NK-92 (cell line): Measurements from ENCODE around the gene ZBTB9.

Experiments used
- DNase-seq: peaks from one replicate; lab custom pipeline; 2025; ENCODE audit not compliant: unreplicated experiment; lab: John Stamatoyannopoulos, UW

Gene ZBTB9

GRCh38 chr6:33432546-33432945 is 21.8 kb upstream of the ZBTB9 start:
- DNase-seq: no peak

- DNase-seq: no peak
Measured at GRCh38 chr6:33433001-33433543, 21.3 kb upstream of the ZBTB9 start.

GRCh38 chr6:33433544-33434191 is 20.7 kb upstream of the ZBTB9 start:
- DNase-seq: no peak

- DNase-seq: no peak
Measured at GRCh38 chr6:33434961-33435360, 19.4 kb upstream of the ZBTB9 start.

- no peak for DNase-seq
Measured at GRCh38 chr6:33437666-33438065, 16.7 kb upstream of the ZBTB9 start.

GRCh38 chr6:33438978-33439594 is 15.3 kb upstream of the ZBTB9 start:
- DNase-seq: no peak

GRCh38 chr6:33439956-33440648 is 14.3 kb upstream of the ZBTB9 start:
- no peak for DNase-seq

GRCh38 chr6:33440649-33441309 is 13.6 kb upstream of the ZBTB9 start:
- no peak for DNase-seq

GRCh38 chr6:33441457-33441856 is 12.9 kb upstream of the ZBTB9 start:
- DNase-seq: no peak

- DNase-seq: no peak
Measured at GRCh38 chr6:33442283-33442682, 12.1 kb upstream of the ZBTB9 start.

- DNase-seq: no peak
Measured at GRCh38 chr6:33443025-33443424, 11.4 kb upstream of the ZBTB9 start.

- DNase-seq: no peak
Measured at GRCh38 chr6:33443619-33444504, 10.5 kb upstream of the ZBTB9 start.

GRCh38 chr6:33445119-33445603 is 9.2 kb upstream of the ZBTB9 start:
- no peak for DNase-seq

- no peak for DNase-seq
Measured at GRCh38 chr6:33446356-33446755, 8.0 kb upstream of the ZBTB9 start.

- DNase-seq: no peak
Measured at GRCh38 chr6:33450434-33450833, 3.9 kb upstream of the ZBTB9 start.

- no peak for DNase-seq
Measured at GRCh38 chr6:33451606-33452005, 2.8 kb upstream of the ZBTB9 start.

- no peak for DNase-seq
Measured at GRCh38 chr6:33452496-33452895, 1.9 kb upstream of the ZBTB9 start.

- DNase-seq: no peak
Measured at GRCh38 chr6:33453393-33454008, 875 bp upstream of the ZBTB9 start.

GRCh38 chr6:33455051-33455450 is 675 bp downstream of the ZBTB9 start:
- DNase-seq: no peak

GRCh38 chr6:33456156-33456555 is 1.8 kb downstream of the ZBTB9 start:
- no peak for DNase-seq
